ENCODE results near the gene C12orf76. TPM values are rescaled to one million over a fixed set of nuclear protein-coding genes. Genes with fewer than 3 reads are reported as not detected.

C12orf76 gene
- total and polyA plus RNA-seq, 2 of the 13 experiments (the other 11 are each of a cell fraction or from before 2014, with no cell fraction given): 15.8 to 38.4 TPM

DNA sequence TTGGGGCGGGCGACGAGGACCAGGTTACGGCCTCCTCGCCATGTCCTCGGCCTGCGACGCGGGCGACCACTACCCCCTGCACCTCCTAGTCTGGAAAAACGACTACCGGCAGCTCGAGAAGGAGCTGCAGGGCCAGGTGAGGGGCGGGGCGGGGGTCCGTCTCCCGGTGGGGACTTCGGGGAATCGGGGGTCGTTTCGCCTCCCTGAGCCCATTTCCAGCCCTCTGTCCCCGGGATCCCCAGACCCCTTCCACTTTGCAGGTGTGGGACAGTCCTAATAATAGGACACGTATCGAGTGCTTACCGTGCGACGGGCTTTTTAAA lies 48.7 kb downstream of the C12orf76 start:
- Histone ChIP-seq H3K4me3 (replicated peaks in 1 of 3; ENCODE audit: insufficient read depth in 1 of 3, low read depth in 2 of 3, low read length in 3 of 3) (peak overlapping the region; percentile 88 to 92 (median 92)), H4K20me1 (ENCODE audit: insufficient read depth, low read length) (peaks cover 6% of the 10 kb centered on the region; the same call in 1 of the 2 replicates), H3K79me2 (ENCODE audit: insufficient read depth, low read length) (peaks cover 29% of the 10 kb centered on the region), H3K4me1 (ENCODE audit: insufficient read depth, low read length) (peaks cover 46% of the 10 kb centered on the region), H3K27ac (ENCODE audit: extremely low read length, insufficient read depth, low read length) (peak overlapping the region; percentile 99), H3K27me3 (ENCODE audit: control insufficient read depth in 1 of 2, insufficient read depth in 2 of 2, low read length in 2 of 2) (no peaks in the 10 kb centered on the region; a peak in 1 of 5 replicates), H3K9me3 (ENCODE audit: low read length) (no peaks in the 10 kb centered on the region), H3K36me3 (replicated peaks in 1 of 2; ENCODE audit: control insufficient read depth in 1 of 2, insufficient read depth in 2 of 2, low read length in 2 of 2) (no peaks in the 10 kb centered on the region; a peak in 1 of 5 replicates), H2AFZ (ENCODE audit: low read length) (no peak overlapping the region), H3K9ac (ENCODE audit: insufficient read depth, low read depth, low read length) (peak overlapping the region; percentile 99), H3K4me2 (ENCODE audit: low read depth, low read length) (peak overlapping the region; percentile 92)
- intact Hi-C loops (cut with micrococcal nuclease; ENCODE audit: unreplicated experiment) (loop anchor here (1.0 to 5.0 kb wide), 2 partner anchors 40 to 52 kb away; no protein-coding TSS in a partner anchor), in situ Hi-C loops (cut with HindIII; ENCODE audit: extremely low pct_ligation_motif_present, low pct_unique_long_range_greater_than_20kb) (no loop called here)
- ChIA-PET POLR2A (interaction anchor here (0.8 to 2.6 kb wide), 12 partner anchors 11 to 80 kb away, joined by 3 to 12 read pairs (median 4); no protein-coding TSS in a partner anchor), CTCF (ENCODE audit: low intra/inter-chr PET ratio, low total read pairs) (no interaction called here)
- no TSS peak for BruUV-seq (replicated peaks)
- DNase-seq (ENCODE audit: low spot score): no peak
- no peak for ATAC-seq
- WGBS (ENCODE audit: low lambda C conversion rate): under 1% methylated on average over 16 of the region's 27 CpGs
- no peak for FAIRE-seq
- TF ChIP-seq MIER2 (CRISPR knock-in tag; IDR thresholded peaks at IDR 0.05) (no peak), KDM5A (IDR thresholded peaks at IDR 0.05; ENCODE audit: borderline replicate concordance, low read length) (0 out of 2 replicates have a peak, but pooled peaks have one; percentile 13), HDAC2 (CRISPR knock-in tag; IDR thresholded peaks at IDR 0.05) (no peak), ZNF761 (CRISPR knock-in tag; conservative IDR thresholded peaks at IDR 0.05) (no peak), BRCA1 (CRISPR knock-in tag; IDR thresholded peaks at IDR 0.05) (no peak), ZNF550 (CRISPR knock-in tag; IDR thresholded peaks at IDR 0.05; ENCODE audit: borderline replicate concordance) (no peak), ZFX (CRISPR knock-in tag; IDR thresholded peaks at IDR 0.05; ENCODE audit: low read depth) (peak; percentile 25; the same call in 1 of the 2 replicates), ZNF121 (CRISPR knock-in tag; IDR thresholded peaks at IDR 0.05) (0 out of 2 replicates have a peak, but pooled peaks have one; percentile 23), BRD4 (CRISPR knock-in tag; IDR thresholded peaks at IDR 0.05) (0 out of 2 replicates have a peak, but pooled peaks have one; percentile 10), SKI (IDR thresholded peaks at IDR 0.05; ENCODE audit: partially characterized antibody) (no peak), ZSCAN22 (CRISPR knock-in tag; IDR thresholded peaks at IDR 0.05) (no peak), MEIS1 (CRISPR knock-in tag; IDR thresholded peaks at IDR 0.05; ENCODE audit: borderline replicate concordance) (no peak), CBX2 (IDR thresholded peaks at IDR 0.05; ENCODE audit: low read depth, low read length) (no peak), CBX2 (CRISPR knock-in tag; IDR thresholded peaks at IDR 0.05; ENCODE audit: low read depth) (no peak), HNRNPK (IDR thresholded peaks at IDR 0.05; ENCODE audit: low read depth, low read length, poor library complexity, severe bottlenecking) (no peak), FOXM1 (CRISPR knock-in tag; IDR thresholded peaks at IDR 0.05) (no peak), AGO2 (optimal IDR thresholded peaks at IDR 0.05; ENCODE audit: low read depth, low read length) (peak; percentile 3)
- TF ChIP-seq, protein P1, sequence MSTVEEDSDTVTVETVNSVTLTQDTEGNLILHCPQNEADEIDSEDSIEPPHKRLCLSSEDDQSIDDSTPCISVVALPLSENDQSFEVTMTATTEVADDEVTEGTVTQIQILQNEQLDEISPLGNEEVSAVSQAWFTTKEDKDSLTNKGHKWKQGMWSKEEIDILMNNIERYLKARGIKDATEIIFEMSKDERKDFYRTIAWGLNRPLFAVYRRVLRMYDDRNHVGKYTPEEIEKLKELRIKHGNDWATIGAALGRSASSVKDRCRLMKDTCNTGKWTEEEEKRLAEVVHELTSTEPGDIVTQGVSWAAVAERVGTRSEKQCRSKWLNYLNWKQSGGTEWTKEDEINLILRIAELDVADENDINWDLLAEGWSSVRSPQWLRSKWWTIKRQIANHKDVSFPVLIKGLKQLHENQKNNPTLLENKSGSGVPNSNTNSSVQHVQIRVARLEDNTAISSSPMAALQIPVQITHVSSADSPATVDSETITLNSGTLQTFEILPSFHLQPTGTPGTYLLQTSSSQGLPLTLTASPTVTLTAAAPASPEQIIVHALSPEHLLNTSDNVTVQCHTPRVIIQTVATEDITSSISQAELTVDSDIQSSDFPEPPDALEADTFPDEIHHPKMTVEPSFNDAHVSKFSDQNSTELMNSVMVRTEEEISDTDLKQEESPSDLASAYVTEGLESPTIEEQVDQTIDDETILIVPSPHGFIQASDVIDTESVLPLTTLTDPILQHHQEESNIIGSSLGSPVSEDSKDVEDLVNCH (CRISPR knock-in tag; IDR thresholded peaks at IDR 0.05): no peak
- TF ChIP-seq, protein P2, sequence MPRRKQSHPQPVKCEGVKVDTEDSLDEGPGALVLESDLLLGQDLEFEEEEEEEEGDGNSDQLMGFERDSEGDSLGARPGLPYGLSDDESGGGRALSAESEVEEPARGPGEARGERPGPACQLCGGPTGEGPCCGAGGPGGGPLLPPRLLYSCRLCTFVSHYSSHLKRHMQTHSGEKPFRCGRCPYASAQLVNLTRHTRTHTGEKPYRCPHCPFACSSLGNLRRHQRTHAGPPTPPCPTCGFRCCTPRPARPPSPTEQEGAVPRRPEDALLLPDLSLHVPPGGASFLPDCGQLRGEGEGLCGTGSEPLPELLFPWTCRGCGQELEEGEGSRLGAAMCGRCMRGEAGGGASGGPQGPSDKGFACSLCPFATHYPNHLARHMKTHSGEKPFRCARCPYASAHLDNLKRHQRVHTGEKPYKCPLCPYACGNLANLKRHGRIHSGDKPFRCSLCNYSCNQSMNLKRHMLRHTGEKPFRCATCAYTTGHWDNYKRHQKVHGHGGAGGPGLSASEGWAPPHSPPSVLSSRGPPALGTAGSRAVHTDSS (CRISPR knock-in tag; conservative IDR thresholded peaks at IDR 0.05): no peak
- TF ChIP-seq, protein P3, sequence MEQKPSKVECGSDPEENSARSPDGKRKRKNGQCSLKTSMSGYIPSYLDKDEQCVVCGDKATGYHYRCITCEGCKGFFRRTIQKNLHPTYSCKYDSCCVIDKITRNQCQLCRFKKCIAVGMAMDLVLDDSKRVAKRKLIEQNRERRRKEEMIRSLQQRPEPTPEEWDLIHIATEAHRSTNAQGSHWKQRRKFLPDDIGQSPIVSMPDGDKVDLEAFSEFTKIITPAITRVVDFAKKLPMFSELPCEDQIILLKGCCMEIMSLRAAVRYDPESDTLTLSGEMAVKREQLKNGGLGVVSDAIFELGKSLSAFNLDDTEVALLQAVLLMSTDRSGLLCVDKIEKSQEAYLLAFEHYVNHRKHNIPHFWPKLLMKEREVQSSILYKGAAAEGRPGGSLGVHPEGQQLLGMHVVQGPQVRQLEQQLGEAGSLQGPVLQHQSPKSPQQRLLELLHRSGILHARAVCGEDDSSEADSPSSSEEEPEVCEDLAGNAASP (CRISPR knock-in tag; IDR thresholded peaks at IDR 0.05; ENCODE audit: borderline replicate concordance): no peak
- TF ChIP-seq, protein P4, sequence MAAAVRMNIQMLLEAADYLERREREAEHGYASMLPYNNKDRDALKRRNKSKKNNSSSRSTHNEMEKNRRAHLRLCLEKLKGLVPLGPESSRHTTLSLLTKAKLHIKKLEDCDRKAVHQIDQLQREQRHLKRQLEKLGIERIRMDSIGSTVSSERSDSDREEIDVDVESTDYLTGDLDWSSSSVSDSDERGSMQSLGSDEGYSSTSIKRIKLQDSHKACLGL (CRISPR knock-in tag; IDR thresholded peaks at IDR 0.05): no peak; the same call in 1 of the 2 replicates

All from HepG2 (cell line).